Measurements from ENCODE around the gene PTPRD.

The PTPRD gene

DNA sequence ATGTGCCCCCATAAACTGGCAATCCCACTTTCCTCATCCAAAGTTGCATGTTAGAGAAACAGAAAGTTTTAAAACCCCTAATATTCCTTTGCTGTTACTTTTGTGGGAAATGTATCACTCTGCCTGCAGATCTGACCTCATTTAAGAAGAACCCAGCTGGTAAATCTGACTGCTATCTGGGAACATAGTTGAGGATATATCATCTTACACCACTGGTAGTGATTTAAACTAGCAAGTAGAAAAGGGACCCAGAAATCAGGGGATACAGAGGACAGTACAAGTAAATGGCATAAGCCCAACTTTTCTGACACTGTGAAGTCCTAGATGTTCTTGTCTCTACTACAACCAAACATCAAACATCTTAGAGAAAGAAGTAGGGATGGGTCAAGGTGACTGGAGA, 1752.7 kb downstream of the PTPRD start:
- DNase-seq (ENCODE audit: low spot score), result no peak
- in situ Hi-C loops (cut with MboI; ENCODE audit: low sequenced_read_pairs, unreplicated experiment), result no loop called here
- TF ChIP-seq, protein P1, sequence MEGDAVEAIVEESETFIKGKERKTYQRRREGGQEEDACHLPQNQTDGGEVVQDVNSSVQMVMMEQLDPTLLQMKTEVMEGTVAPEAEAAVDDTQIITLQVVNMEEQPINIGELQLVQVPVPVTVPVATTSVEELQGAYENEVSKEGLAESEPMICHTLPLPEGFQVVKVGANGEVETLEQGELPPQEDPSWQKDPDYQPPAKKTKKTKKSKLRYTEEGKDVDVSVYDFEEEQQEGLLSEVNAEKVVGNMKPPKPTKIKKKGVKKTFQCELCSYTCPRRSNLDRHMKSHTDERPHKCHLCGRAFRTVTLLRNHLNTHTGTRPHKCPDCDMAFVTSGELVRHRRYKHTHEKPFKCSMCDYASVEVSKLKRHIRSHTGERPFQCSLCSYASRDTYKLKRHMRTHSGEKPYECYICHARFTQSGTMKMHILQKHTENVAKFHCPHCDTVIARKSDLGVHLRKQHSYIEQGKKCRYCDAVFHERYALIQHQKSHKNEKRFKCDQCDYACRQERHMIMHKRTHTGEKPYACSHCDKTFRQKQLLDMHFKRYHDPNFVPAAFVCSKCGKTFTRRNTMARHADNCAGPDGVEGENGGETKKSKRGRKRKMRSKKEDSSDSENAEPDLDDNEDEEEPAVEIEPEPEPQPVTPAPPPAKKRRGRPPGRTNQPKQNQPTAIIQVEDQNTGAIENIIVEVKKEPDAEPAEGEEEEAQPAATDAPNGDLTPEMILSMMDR (IDR thresholded peaks at IDR 0.05; ENCODE audit: borderline replicate concordance, control extremely low read depth, extremely low read depth, insufficient read depth, missing control alignments), result no peak

DNA sequence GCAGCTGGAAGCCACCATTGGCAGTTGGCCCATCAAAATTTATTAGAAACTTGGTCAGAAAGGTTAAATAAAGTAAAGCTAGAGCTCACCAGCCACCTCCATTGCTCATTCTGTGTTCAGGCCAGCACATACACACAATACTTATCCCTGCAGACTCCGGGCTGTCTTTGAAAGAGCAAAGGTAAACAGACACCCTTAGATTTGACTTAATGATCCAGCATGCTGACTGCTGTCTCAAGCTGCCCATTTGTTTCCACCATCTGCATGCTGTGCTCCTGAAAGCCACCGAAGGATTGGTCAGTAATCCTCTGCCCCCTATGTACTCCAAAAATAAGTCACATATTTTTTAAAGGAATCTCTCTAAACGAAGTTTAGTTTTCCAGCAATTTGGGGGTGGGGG, 1753.4 kb downstream of the PTPRD start:
- TF ChIP-seq, protein P1 (IDR thresholded peaks at IDR 0.05; ENCODE audit: borderline replicate concordance, control extremely low read depth, extremely low read depth, insufficient read depth, missing control alignments), result no peak
- no peak for DNase-seq (ENCODE audit: low spot score)
- in situ Hi-C loops (cut with MboI; ENCODE audit: low sequenced_read_pairs, unreplicated experiment), result no loop called here

DNA sequence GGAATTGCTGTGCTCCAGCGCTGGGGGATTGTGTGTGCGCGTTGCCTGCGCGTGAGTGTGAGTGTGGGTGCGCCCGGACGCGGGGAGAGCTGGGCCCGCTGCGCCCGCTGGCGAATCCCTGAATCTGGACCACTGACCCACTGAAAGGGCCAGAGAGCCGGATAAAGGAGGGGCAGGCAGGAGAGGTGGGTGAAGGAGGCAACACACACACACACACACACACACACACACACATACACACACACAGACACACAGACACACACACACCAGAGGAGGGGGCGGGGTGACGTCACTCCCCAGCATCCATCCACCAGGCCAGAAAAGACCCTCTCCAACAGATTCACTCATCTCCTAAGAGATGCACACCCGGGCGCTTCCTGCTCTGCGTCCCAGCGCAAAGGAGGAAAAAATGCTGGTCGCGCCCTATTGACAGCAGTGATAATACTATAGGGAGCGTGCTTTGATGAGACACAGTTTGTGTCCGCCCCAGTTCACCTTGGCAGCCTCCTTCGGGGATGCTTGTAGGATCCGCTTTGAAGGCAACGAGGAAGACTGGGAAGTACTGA, 1754.1 kb downstream of the PTPRD start:
- TF ChIP-seq, protein P1 (IDR thresholded peaks at IDR 0.05; ENCODE audit: borderline replicate concordance, control extremely low read depth, extremely low read depth, insufficient read depth, missing control alignments), result no peak
- no peak for DNase-seq (ENCODE audit: low spot score)
- in situ Hi-C loops (cut with MboI; ENCODE audit: low sequenced_read_pairs, unreplicated experiment), result no loop called here

DNA sequence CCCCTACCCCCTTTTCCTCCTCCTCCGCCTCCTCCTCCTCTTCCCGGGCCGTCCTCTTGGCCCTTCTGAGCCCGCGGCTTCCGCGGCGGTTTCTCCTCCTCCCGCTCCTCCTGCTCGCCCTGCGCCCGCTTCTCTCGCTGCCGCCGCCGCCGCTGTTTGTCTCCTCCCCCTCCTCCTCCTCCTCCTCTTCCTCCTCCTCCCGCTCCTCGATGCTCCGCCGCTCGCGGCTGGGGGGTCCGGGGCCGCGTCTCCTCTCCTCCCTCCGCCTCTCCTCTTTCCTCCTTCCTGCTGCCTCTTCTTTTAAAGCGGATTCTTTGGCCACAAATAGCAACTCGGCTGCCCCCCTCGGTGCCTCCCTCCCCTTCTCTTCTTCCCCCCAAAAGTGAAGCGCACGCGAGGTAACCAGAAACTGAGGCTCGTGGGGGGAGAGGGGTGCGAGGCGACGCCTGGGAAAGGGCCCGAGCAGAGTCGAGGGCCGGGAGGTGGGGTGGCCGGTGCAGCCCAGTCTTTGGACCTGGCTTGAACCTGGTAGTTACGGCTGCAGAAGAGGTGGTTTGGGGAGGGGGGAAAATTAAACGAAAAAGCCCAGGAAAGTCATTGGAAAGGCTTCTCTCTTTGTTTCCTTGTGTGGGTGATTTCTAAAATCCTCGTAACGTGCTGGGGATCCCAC, 1754.7 kb downstream of the PTPRD start:
- in situ Hi-C loops (cut with MboI; ENCODE audit: low sequenced_read_pairs, unreplicated experiment), result no loop called here
- peak; percentile 23 for DNase-seq (ENCODE audit: low spot score)
- TF ChIP-seq, protein P1 (IDR thresholded peaks at IDR 0.05; ENCODE audit: borderline replicate concordance, control extremely low read depth, extremely low read depth, insufficient read depth, missing control alignments), result no peak

DNA sequence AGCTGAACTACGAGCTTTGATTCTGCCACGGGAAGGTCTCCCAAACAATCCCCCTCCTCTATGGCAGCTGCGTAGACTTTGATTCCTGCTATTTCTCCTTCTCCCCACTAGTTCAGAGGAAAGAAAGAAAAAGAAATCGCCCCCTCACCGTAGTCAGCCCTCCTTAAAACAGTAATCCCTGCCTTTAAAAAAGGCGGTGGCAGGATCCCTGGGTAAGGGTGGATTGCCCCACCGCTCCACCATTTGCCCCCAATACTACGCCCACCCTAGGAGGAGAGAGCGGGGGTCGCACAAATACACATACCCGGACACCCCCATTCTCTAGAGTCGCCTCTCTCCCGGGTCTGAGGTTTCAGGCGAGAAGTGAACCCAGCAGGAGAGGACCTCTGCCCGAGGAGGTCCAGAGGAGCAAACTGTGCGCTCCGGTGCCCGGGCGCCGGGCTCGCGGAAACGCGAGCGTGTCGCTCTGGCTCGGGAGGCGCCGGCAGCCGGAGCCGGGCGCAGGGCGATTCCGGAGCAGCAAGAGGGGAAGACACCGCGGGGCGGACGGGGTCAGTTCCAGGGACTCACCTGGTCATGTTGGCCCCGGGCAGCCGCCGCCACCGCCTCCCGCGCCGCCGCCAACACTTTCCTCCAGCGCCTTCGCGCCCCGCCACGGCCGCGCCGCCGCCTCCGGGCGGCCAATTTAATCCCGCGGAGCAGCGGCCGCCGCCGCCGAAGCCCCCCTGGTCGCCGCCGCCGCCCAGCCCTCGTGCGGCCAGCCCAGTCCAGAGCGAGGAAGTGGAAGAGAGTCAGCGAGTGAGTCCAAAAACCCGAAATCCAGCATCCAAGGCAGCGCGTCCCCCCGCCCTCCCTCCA, 1755.5 kb downstream of the PTPRD start:
- TF ChIP-seq, protein P1 (IDR thresholded peaks at IDR 0.05; ENCODE audit: borderline replicate concordance, control extremely low read depth, extremely low read depth, insufficient read depth, missing control alignments), result no peak
- peak; percentile 27 for DNase-seq (ENCODE audit: low spot score)
- in situ Hi-C loops (cut with MboI; ENCODE audit: low sequenced_read_pairs, unreplicated experiment), result no loop called here

DNA sequence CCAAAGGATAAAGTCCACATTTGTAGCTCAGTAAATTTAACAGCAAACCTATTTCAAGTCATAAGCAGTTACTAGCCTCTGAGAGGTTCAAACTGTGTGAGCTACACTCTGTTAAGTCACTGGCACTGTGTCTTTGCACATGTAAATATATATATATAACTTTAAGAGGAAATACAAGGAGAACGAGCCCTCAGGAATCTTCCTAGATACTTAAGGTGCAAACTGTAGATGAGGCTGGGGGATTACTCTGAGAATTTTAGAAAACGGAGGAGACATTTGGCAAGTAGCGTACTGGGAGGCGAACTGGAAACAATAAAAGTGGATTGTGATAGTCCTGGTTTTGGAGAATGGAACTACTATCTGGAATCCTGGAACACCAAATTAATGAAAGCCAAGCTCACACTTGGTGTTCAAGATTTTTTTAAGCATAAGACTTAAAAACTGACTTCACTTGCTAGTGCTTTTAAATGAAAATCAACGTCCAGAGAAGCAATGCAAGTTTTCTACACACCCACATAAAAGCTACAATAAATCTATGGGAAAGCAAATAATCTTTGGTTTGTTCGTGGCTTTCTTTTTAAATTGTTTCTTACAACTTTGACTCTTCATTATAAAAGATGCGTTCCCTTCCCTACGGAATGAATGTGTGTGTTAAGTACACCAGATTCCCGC, 1756.3 kb downstream of the PTPRD start:
- TF ChIP-seq, protein P1 (IDR thresholded peaks at IDR 0.05; ENCODE audit: borderline replicate concordance, control extremely low read depth, extremely low read depth, insufficient read depth, missing control alignments), result no peak
- in situ Hi-C loops (cut with MboI; ENCODE audit: low sequenced_read_pairs, unreplicated experiment), result no loop called here
- DNase-seq (ENCODE audit: low spot score), result no peak

Data from GM13976 (cell line).